Neural progenitor cell (in vitro differentiated cells): ENCODE data around the gene MAP6D1.

Source experiments
- EZH2 ChIP-seq: fragments of 200-600 bp; sonication (generic); IDR thresholded peaks from 2 replicates; pipeline ENCODE4 v1.6.1; 2017; ENCODE audit warnings: antibody characterized with exemption, mild to moderate bottlenecking, moderate library complexity
- EZH2phosphoT487 ChIP-seq: fragments of 200-600 bp; sonication (generic); IDR thresholded peaks from 2 replicates; pipeline ENCODE4 v1.6.1; 2017; ENCODE audit warnings: antibody characterized with exemption
- TF ChIP-seq, protein P1 (sequence below): fragments of 200-600 bp; sonication (generic); IDR thresholded peaks from 2 replicates; pipeline ENCODE4 v1.5.1; 2017; ENCODE audit warnings: antibody characterized with exemption, mild to moderate bottlenecking

- TF ChIP-seq, protein P1, sequence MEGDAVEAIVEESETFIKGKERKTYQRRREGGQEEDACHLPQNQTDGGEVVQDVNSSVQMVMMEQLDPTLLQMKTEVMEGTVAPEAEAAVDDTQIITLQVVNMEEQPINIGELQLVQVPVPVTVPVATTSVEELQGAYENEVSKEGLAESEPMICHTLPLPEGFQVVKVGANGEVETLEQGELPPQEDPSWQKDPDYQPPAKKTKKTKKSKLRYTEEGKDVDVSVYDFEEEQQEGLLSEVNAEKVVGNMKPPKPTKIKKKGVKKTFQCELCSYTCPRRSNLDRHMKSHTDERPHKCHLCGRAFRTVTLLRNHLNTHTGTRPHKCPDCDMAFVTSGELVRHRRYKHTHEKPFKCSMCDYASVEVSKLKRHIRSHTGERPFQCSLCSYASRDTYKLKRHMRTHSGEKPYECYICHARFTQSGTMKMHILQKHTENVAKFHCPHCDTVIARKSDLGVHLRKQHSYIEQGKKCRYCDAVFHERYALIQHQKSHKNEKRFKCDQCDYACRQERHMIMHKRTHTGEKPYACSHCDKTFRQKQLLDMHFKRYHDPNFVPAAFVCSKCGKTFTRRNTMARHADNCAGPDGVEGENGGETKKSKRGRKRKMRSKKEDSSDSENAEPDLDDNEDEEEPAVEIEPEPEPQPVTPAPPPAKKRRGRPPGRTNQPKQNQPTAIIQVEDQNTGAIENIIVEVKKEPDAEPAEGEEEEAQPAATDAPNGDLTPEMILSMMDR: no peak
- TF ChIP-seq EZH2 (no peak), EZH2phosphoT487 (no peak)
Measured at GRCh38 chr3:183768114-183768513, 57.3 kb downstream of the MAP6D1 start.
